Hair follicle dermal papilla cell (primary cell): Measurements from ENCODE around the gene NSUN5. TPM values are rescaled to one million over a fixed set of nuclear protein-coding genes. Genes with fewer than 3 reads are reported as not detected.

Experiments used
- small RNA-seq: library from RNA; depleted of rRNA; stranded (forward); fragments of <200 nt; gene quantifications from one replicate; pipeline ENCODE3, GENCODE V24; 2012
- total RNA-seq: library from RNA; depleted of rRNA; stranded (reverse); fragments of >200 nt; gene quantifications from 2 replicates; pipeline ENCODE4 v1.2.3, GENCODE V29; 2012

NSUN5 gene
- total RNA-seq: 16.6 and 20.3 TPM in 2 replicates

DNA sequence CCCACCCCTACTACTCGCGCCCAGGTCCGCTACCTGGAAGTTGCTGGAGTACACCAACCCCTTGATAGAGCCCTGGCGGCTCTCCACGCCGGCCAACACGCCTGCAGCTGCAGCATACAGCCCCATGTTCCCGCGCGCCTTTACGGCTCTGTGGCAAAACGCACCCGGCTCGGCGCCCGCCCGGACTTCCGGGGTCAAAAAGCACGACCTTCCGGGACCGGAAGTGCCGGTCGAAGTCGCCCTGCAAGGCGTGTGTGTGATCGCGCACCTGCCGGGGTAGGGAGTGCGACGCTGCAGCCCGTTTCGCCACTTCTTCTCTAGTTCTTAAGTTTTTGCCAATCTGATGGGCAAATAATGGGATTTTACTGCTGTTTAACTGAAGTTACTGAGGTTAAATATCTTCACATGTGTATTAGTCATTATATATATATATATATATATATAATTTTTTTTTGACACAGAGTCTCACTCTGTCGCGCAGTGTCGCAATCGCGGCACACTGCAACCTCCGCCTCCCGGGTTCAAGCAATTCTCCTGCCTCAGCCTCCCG is at the start of gene NSUN5:
NSUN5 (minus strand) TSS at position 162 of the 550 bp plus-strand sequence; CDS start at position 126, 36 bp downstream.

DNA sequence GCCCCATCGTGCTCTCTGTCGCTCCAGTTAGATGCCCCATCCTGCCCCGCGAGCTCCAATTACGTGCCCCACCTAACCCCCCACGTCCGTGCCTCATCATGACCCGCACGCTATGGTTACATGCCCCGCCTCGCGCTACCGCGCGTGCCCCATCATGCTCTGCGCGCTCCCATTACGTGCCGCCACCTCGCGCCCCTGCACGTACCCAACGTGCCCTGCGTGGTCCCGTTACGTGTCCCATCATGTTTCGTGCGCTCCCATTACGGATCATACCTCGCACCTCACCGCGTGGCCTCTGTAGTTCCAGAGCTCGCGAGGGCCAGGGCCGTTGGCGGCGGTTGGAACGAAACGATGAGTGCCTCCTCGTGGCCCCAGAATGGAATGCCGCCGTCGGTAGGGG is 19.3 kb upstream of the NSUN5 start, which contains the start of the genes FKBP6 and TRIM50:
FKBP6 (plus strand) TSS at position 240 of the 400 bp plus-strand sequence. CDS start 268 bp downstream, outside the sequence.
TRIM50 (minus strand) TSS at position 161 of the 400 bp plus-strand sequence. CDS start 3,295 bp downstream, outside the sequence.

Small RNA genes within 50 kb of the gene (small RNA-seq; reads per million reads assigned to genes)
- gene RNU6-1080P: not detected

Other genes starting within 250 kb of the NSUN5 start
- not detected in 2 replicates for gene SPDYE9, start 222.8 kb downstream of the NSUN5 start, total RNA-seq
- not detected in 2 replicates for gene TRIM50, start 19.3 kb upstream of the NSUN5 start, total RNA-seq
- not detected in 2 replicates for gene FKBP6, start 19.3 kb upstream of the NSUN5 start, total RNA-seq
- gene FZD9, start 125.0 kb upstream of the NSUN5 start, total RNA-seq: 0.81 and 0.85 TPM in 2 replicates
- gene BAZ1B, start 213.5 kb upstream of the NSUN5 start, total RNA-seq: 48.7 and 51.0 TPM in 2 replicates
- gene BCL7B, start 248.9 kb upstream of the NSUN5 start, total RNA-seq: 32.6 and 36.4 TPM in 2 replicates